DOHH2 (cell line): ENCODE data around the gene SLC8A1.

Source experiments
- CTCF ChIP-seq: fragments of 200-600 bp; sonication (generic); IDR thresholded peaks from one replicate; pipeline ENCODE4 v1.5.1; 2014; ENCODE audit warnings: antibody characterized with exemption, mild to moderate bottlenecking, low read depth, low read length; ENCODE audit not compliant: poor library complexity, severe bottlenecking
- EZH2phosphoT487 ChIP-seq: fragments of 200-600 bp; sonication (generic); IDR thresholded peaks from 2 replicates; pipeline ENCODE4 v1.6.1; 2017; ENCODE audit warnings: borderline replicate concordance, mild to moderate bottlenecking, antibody characterized with exemption, low read length, moderate library complexity, mixed read lengths

- TF ChIP-seq CTCF (no peak), EZH2phosphoT487 (no peak)
Measured at GRCh38 chr2:40240070-40240469, 211.8 kb downstream of the SLC8A1 start.
